ENCODE measurements around the gene CSH2.
A peak's percentile ranks its signal among the peaks of the same experiment; 100 is the strongest.

Gene CSH2

GRCh38 chr17:63833741-63834373 lies 39.6 kb downstream of the CSH2 start:
- no peak for DNase-seq

GRCh38 chr17:63833026-63833740 lies 40.3 kb downstream of the CSH2 start:
- no peak for DNase-seq

- DNase-seq = no peak
These were observed 41.0 kb downstream of the CSH2 start for GRCh38 chr17:63832455-63832854.

GRCh38 chr17:63832014-63832413 lies 41.5 kb downstream of the CSH2 start:
- DNase-seq = no peak

GRCh38 chr17:63831505-63831904 lies 42.0 kb downstream of the CSH2 start:
- no peak for DNase-seq

GRCh38 chr17:63830904-63831491 lies 42.5 kb downstream of the CSH2 start:
- DNase-seq = no peak

GRCh38 chr17:63830278-63830677 lies 43.2 kb downstream of the CSH2 start:
- no peak for DNase-seq

- DNase-seq = no peak
These were observed 44.5 kb downstream of the CSH2 start for GRCh38 chr17:63828936-63829335.

GRCh38 chr17:63827801-63828221 lies 45.7 kb downstream of the CSH2 start:
- no peak for DNase-seq

GRCh38 chr17:63827002-63827800 lies 46.3 kb downstream of the CSH2 start, which contains the start of the genes FTSJ3 and PSMC5:
FTSJ3 (minus strand) TSS chr17:63827663; CDS start chr17:63826902, 761 bp downstream.
PSMC5 (plus strand) TSS chr17:63827431; CDS start chr17:63827491, 60 bp downstream.
- peak; percentile 93 for DNase-seq

GRCh38 chr17:63826468-63827001 lies 46.9 kb downstream of the CSH2 start:
- no peak for DNase-seq

- DNase-seq = no peak
These were observed 49.1 kb downstream of the CSH2 start for GRCh38 chr17:63824362-63824761.

- no peak for DNase-seq
These were observed 49.7 kb downstream of the CSH2 start for GRCh38 chr17:63823659-63824331.

- DNase-seq = no peak
These were observed 50.9 kb downstream of the CSH2 start for GRCh38 chr17:63822537-63822936.

Data from activated CD4-positive, CD25-positive, alpha-beta regulatory T cell treated with anti-CD3 and anti-CD28 coated beads, Interleukin-2, amount 50 U/mL, for 72 hours (primary cell).